SU-DHL-6 (cell line): ENCODE data around the gene VPS11.

Experiments
- CTCF ChIP-seq: fragments of 200-600 bp; sonication (generic); IDR thresholded peaks from one replicate; pipeline ENCODE4 v1.5.1; 2017; ENCODE audit warnings: antibody characterized with exemption, mild to moderate bottlenecking, low read length, moderate library complexity; ENCODE audit not compliant: insufficient read depth, poor library complexity, severe bottlenecking
- EZH2phosphoT487 ChIP-seq: fragments of 200-600 bp; sonication (generic), shearing (Covaris generic); conservative IDR thresholded peaks from 2 replicates; pipeline ENCODE4 v1.6.1; 2018; ENCODE audit warnings: mild to moderate bottlenecking, antibody characterized with exemption, low read length, moderate library complexity, mixed read lengths

- TF ChIP-seq CTCF (no peak), EZH2phosphoT487 (no peak)
These were observed 42.2 kb downstream of the VPS11 start for GRCh38 chr11:119109843-119110242.
